HG02852 (cell line): ENCODE results near the gene TYRO3.

Experiments
- ATAC-seq: cut with Tn5 transposase; IDR thresholded peaks from one replicate; pipeline ENCODE4 v1.9.1; 2021; ENCODE audit warnings: mild to moderate bottlenecking, moderate library complexity; ENCODE audit not compliant: unreplicated experiment

TYRO3 gene

DNA sequence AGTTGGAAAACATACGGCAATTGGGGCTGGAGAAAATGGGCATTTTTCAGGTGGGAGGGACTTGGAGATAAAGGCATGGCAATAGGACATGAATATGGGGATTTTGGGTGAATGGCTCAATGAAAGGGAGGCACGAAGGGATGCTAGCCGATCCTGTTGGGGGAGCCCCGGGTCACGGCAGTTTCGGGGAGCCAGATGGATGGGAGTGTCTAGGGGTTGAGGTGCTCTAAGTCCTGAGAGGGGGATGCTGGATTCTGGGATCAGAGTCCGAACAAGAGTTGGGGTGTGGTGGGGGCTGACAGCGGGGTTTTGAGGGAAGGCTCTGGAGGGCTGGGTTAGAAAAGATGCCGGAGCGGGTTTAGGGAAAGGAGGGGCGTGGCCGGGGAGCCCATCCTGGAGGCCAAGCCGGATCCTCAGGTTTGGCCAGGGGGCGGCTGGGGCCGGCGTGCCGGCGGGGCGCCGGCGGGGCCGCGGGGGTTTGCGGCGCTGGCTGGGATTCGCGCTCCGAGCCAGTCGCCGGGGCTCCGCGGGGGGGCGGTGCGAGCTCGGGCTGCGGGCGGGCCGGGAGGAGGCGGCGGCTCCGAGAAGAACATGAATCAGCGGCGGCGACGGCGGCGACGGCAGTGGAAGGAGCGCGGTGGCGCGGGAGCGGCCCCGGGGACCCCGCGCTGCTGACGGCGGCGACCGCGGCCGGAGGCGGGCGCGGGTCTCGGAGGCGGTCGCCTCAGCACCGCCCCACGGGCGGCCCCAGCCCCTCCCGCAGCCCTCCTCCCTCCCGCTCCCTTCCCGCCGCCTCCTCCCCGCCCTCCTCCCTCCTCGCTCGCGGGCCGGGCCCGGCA, at the start of gene TYRO3:
TSS of gene TYRO3 (plus strand) at position 813 of the 839 bp plus-strand sequence. CDS start 46 bp downstream, outside the sequence.
- no peak for ATAC-seq

DNA sequence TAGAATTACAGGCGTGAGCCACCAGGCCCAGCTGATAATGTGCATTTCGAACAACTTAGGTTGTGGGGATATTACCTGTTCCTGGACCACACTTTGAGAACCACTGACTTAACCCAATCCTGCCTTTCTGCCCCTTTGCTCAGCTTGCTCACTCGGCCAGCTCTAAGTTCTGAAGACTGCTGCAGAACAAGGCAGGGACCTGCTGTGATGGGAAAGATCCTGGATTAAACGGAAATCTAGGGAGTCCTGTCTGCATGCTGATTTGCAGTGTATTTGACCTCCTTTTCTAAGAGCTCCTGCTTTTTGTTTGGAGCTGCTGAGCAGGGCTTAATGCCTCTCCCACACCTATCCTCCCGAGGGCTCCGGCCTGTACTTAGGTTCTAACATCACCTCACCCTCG, 48.3 kb upstream of the TYRO3 start:
- ATAC-seq, result no peak

DNA sequence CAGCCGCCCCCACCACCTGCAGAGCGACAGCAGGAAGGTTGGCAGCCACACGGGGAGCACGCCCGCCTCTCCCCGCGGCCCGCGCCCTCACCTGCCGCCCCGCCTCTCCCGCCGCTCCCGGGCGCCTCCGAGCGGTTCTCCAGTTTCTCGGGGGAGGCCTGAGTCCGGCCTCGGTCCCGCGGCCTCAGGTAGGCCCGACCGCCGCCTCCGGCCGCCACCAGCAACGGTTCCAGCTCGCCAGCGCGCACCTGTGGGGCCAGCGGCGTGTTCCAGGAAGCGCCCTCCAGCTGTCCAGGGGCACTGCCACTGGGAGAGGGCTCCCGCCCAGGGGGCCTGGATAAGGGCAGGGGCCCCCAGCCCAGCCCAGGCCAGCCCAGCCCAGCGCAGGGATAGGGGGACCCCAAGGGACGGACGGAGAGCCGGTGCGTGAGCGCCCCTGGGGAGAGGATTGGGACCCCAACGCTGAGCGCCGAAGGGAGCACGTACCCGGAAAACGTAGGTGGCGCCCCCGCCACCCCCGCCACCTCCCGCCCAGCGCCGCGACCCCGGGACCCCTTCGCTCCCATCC, 47.6 kb upstream of the TYRO3 start:
- ATAC-seq, result no peak

DNA sequence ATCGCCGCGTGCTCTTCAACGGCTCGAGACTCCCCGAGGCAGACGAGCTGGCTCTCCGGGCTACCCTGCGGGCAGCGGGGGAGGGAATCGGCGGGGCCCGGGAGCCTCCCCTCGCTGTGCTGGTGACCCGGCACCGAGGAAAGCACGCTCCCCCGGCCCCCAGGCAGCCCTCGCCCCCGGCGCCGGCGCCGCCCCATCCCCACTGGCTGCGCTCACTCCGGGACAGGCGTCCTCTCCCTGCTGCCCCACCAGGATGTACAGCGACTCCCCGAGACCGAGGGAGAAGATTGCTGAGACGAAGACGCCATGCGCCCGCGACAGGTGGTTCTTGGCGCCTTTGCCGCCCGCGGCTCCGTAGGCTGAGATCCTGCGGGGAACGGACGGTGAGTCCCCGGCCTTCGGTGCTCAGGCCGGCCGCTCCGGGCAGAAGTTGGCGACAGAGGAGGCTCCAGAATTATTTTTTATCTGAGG, 47.1 kb upstream of the TYRO3 start:
- ATAC-seq, result no peak

DNA sequence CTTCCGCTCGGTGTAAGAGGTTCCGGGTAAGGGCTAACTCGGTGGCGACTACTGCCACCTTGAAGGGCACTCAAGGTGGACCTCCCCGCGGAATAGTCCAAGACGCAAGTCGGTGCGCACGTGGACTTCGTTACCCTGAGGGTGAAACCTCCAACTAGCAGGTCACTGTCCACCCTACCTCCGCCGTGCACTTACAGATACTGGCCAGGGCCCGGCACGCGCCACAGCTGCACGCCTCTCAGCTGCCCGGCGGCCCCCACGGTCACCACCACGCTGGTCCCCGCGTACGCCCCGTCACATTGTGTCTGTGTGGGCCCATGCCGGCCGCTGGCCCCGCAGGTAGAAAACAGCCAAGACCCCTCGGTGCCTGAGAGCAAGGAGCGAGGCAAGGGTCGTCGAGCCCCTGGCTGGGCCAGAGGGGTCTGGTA, 46.5 kb upstream of the TYRO3 start:
- ATAC-seq, result no peak

DNA sequence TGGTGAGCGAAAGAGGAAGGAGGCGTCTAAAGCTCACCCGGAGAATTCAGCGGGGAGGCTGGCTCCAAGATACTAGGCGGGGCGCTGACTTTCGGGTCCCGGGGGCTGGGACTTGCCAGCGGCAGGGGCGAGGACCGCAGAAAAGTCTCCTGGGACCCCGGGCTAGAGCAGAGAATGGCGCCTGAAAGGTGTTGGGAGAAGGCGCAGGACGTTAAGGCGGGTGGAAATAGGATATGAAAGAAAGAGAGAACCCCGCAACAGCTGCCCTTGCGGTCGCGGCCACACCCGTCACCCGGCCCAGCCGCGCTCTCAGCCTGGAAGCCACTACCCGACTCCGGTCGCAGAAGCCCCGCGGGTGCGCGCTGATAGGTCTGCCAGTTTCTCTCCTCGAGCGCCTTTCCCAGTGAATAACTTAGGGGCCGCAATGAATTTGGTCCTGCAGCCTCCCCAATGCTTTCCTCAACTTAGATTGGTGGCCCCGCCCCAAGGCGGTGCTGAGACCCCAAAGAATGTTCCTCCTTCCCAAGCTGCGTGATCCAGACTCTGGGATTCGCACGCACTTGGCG, 46.0 kb upstream of the TYRO3 start:
- no peak for ATAC-seq

DNA sequence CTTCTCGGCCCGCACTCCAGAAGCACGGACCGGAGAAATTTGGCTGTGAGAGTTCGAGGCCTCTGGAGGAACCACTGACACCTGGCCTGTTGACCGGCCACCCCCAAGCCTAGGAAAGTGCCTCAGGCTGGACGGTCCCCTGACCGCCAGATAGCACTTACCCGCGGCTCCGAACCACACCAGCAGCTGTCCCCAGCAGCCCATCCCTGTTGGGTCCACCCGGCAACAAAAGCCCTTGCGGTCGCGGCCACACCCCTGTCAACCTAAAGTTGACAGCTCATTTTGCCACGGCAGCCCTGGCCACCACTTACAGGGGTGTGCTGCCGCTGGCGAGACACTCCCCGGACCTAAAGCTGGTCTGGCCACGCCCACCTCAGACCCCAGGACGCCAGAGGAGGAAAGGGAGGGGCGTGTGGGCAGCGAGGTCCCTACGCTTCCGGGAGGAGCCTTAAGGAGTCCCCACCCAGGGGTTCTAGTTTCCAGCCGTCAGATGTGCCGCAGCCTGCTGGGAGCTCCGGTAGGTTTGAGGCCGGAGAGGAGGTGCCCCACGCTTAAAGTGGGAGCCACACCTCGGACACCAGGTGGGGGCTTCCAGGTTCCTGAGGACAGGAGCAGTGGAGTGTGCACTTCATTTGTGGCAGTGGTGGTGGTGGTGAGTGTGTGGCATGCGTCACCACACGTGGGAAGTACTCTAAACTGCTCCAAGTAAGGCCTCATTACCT, 45.3 kb upstream of the TYRO3 start, which contains the start of gene LTK:
TSS of gene LTK (minus strand) at position 322 of the 722 bp plus-strand sequence. CDS start at position 204, 118 bp downstream.
- no peak for ATAC-seq

DNA sequence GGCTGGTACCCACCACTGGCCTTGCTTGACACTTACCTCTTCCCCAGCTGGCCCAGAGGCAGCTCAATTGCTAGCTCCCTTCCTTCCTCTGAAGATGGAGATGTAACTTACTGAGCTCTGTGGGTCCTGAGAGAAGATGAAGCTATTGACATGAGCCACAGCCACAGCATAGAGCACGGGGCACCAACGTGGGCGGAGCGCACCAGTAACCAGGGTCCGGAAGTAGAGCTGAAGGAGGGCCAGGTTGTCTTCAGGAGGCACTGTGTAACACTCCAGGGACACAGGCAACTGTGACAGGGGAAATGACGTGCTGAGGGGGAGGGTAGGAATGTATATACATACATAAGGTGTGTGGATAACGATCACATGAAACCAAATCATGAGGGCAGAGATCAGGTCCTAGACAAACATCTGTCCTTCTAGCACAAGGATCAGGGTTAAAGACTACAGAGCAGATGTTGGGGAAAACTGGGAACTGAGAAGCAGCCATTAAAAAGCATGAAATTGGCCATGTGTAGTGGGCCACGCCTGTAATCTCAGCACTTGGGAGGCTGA, 41.0 kb upstream of the TYRO3 start:
- no peak for ATAC-seq

DNA sequence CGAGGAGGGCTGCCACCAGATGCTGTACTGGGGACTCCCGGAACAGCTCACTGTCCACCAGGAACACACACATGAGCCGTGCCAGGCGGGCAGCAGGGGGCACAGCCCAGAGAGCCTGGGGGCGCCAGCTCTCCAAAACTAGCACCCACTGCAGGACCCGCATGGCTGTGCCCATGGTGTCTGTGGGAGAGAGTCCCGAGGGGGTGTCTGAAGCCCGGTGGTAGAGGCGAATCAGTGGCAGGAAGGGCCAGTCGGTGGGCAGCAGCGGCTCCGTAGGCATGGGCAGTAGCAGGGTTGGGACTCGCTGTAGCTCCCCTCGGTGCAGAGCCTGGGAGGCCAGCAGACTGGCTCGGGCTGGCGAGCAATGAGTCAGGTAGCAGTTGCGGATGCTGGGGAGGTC, 38.4 kb upstream of the TYRO3 start:
- no peak for ATAC-seq

DNA sequence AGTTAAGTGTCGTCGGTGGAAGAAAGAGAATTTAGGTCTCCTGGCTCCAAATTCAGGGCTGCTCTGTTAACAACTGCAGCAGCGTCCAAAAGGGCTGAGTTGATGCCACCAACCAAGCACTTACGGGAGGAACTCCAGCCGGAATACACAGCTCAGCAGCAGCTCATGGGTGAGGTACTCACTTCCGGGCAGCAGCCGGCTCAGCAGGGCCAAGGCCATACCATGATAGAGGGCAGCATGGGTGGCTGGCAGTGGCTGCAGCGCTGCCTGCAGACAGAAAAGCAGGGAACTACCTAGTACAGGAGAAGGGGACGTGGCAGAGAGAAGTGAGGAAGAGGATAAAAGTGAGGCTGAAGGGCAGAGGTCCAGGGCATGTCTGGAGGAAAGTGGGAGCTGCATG, 37.4 kb upstream of the TYRO3 start:
- no peak for ATAC-seq

DNA sequence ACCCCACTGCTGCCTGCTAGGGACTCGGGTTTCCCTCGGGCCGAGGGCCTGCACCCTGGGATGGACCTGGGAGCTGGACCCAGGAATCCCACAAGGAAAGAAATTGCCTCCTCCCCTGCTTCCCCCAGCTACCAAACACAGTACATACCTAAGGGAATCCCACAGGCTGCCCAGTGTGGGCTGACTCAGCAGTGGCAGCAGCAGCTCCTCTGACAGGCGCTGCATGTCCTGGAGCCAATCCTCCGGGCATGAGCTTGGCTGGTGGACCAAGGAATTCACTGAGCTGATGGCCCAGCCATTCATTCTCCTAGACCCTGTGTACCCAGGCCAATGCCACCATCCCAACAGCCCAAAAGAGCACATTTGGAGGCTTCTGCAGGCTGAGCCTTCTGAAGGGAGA, 35.9 kb upstream of the TYRO3 start:
- ATAC-seq, result no peak

DNA sequence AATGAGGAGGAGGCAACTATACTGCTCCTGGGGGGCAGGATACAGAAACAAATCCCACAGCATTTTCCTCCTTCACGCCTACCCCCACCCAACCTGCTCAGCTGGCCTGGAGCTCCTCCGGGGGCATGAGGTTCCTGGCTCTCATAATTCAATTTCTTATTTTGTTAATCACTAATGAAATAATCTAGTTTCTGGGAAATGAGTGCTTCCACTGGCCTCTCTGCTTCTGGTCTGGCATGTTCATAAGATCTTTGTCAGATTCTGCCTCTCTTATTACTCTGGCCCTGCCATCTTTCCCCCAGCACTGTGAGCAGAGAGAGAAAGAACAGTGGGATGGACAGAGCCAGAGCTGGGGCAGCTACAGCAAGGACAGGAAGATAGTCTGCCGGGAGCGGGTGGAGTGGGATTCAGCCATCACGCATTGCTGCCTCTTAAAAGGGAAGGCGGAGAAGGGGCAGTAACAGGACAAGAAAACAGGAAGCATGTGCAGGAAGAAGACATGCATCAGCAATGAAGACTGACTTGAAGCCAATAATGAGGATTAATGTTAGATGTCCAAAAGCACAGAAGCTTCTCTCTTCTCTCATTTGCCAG, 28.6 kb upstream of the TYRO3 start:
- no peak for ATAC-seq

DNA sequence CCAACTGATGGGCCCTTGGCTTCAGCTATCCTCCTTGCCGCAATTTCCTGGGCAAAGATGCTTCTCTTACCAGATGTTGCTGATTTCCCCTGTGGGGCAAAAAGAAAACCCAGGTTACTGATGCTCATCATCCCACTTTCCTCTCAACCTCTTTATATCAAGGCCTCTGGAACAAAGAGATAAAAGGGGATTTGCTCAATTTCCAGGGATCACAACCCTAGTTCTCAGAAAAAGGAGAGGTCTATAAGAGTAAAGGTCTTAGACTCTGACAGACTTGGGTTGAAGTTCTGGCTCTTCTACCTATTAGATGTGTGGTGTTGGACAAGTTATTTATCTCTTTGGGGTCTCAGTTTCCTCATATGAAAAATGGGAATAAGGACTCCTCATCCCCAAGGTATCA, 23.5 kb upstream of the TYRO3 start:
- no peak for ATAC-seq

DNA sequence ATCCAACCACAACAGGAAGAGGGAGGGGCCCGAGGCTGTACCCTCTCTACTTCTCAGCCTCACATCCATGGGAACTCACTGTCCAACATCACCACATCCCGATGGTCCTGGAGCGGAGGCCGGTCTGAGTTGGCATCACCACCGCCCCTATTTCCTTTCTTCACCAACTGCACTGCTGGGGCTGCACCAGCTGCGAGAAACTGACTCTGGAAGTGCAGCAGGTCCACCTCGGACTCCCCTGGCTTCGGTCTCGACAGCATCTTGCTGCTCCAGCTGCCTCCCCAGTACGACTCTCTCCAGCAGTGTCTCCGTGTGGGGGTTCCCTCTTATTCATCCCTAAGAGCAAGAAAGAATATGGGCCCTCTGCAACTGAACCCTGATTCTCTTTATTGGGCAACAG, 22.1 kb upstream of the TYRO3 start:
- no peak for ATAC-seq

DNA sequence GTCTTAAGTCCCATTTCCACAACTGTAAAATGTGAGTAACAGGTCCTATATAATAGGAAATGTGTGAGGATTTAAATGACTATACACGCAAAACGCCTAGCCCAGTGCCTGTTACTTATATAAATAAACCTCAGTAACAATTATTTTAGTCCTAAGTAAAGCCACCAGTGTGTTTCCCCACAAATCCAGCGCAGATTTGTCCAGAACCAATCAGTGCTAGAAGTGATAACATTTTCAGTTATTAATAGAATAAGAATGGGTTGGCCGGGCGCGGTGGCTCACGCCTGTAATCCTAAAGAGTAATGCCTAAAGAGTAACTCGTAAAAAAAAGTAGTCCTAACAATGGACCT, 15.5 kb upstream of the TYRO3 start:
- no peak for ATAC-seq

DNA sequence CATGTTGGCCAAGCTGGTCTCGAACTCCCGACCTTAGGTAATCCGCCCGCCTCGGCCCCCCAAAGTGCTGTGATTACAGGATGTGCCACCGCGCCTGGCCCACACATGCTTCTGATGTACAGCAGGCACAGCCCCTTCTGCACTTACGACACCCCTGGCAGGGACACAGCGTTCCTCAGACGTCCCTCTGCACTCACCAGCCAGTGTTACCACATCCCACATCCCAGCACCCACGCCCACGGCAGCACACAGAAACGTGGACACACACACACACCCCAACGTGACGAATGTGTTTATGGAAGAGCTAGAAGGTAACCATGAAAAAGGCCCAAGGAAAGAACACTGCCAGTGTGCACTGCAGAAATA, 14.4 kb upstream of the TYRO3 start:
- ATAC-seq, result no peak

DNA sequence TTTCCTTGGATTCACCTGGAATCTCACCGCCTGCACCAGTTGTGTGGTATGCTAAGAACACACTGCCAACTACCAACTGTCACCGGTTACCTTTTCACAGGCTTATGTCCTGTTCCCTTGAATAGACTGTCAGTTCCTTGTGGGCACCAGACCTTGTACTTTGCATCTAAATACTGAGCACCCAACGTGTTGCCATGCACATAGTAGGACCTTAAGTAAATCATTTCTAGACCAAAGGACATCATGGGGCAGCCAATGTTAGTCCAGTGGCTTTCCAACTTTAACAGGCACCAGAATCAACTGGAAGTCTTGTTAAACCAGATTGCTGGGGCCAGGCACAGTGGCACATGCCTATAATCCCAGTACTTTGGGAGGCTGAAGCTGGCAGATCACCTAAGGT, 13.8 kb upstream of the TYRO3 start:
- no peak for ATAC-seq

DNA sequence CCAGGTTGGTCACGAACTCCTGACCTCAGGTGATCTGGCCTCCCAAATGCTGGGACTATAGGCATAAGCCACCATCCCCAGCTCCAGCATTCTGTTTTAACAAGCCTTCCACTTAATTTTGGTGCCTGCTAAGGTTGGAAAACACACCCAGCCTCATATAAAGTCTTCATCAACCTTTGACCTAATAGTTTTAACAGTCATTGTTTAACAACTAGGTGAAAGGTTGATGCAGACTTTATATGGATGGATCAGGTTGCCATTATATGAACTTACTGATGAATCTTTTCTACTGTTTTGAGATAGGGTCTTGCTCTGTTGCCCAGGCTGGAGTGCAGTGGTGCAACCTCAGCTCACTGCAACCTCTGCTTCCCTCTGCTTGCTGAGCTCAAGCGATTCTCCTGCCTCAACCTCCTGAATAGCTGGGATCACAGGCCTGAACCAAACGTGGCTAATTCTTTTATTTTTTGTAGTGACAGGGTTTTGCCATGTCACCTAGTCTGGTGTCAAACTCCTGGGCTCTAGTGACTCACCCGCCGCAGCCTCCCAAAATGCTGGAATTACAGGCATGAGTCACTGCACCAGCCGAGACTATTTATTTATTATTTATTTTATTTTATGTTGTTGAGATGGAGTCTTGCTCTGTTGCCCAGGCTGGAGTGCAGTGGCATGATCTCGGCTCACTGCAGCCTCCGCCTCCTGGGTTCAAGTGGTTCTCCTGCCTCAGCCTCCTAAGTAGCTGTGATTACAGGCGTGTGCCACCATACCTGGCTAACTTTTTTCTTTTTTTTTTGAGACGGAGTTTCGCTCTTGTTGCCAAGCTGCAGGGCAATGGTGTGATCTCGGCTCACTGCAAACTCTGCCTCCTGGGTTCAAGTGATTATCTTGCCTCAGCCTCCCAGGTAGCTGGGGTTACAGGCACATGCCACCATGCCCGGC, 11.9 kb upstream of the TYRO3 start:
- ATAC-seq, result no peak

DNA sequence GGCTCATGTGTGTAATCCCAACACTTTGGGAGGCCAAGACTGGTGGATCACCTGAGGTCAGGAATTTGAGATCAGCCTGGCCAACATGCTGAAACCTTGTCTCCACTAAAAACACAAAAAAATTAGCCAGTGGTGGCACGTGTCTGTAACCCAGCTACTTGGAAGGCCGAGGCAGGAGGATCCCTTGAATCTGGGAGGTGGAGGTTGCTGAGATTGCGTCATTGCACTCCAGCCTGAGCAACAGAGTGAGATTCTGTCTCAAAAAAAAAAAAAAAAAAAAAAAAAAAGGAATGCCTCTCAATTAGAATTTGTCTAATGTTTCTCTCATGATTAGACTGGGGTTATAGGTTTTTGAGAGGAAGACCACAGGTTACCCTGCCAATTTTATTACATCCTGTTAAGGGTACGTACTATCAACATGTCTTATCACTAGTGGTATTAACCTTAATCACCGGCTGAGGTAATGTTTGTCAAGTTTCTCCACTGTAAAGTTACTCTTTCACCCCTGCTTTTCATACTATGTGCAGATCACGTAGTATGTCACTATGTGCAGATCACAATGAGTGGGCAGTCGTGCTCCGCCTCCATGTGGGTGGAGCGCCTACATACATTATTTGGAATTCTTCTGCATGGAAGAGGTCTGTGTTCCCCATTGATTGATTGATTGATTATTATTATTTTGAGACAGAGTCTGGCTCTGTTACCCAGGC, 8.8 kb upstream of the TYRO3 start:
- ATAC-seq, result no peak
